Ovary (tissue), 9 donors: ENCODE data around the gene SRGAP3. TPM values are rescaled to one million over a fixed set of nuclear protein-coding genes. Genes with fewer than 3 reads are reported as not detected.

Source experiments
- DNase-seq, 5 donors: peaks; one replicate each; pipeline ENCODE4 v3.0.0-alpha.2; 2019 to 2020
- H3K27ac ChIP-seq, 2 donors: fragments of 200-600 bp; one replicate each; pipeline versions ENCODE4 v1.5.1 to v1.8.0; 2019 to 2022
- H3K27me3 ChIP-seq: fragments of 200-600 bp; one replicate; pipeline ENCODE4 v1.8.0; 2022
- H3K36me3 ChIP-seq: fragments of 200-600 bp; sonication (generic); one replicate; pipeline ENCODE4 v1.5.1; 2019
- H3K4me1 ChIP-seq: one replicate; pipeline ENCODE4 v1.8.1; 2013; ENCODE audit warnings: mild to moderate bottlenecking, moderate library complexity; ENCODE audit not compliant: insufficient read depth
- H3K4me3 ChIP-seq: fragments of 200-600 bp; sonication (generic); one replicate; pipeline ENCODE4 v1.5.1; 2017
- H3K9me3 ChIP-seq, 2 donors: fragments of 200-600 bp in 1 of 2; sonication (generic) in 1 of 2; one replicate each; pipeline versions ENCODE4 v1.5.1 to v1.8.1; 2013 to 2019; ENCODE audit warnings: mild to moderate bottlenecking in 1 of 2, moderate library complexity in 1 of 2
- EP300 ChIP-seq: sonication (generic); formaldehyde crosslinking; IDR thresholded peaks from one replicate; pipeline ENCODE4 v1.6.1; 2017; ENCODE audit warnings: antibody characterized with exemption
- POLR2A ChIP-seq: fragments of 450-650 bp; IDR thresholded peaks from one replicate; pipeline ENCODE4 v1.6.1; 2017; ENCODE audit warnings: antibody characterized with exemption, mild to moderate bottlenecking, moderate library complexity
- WGBS, 3 donors: extraction: QIAGEN DNeasy Blood & Tissue Kit in 1 of 3; methylation state at CpG; one replicate each; pipeline versions ENCODE4 v1.1.5 to v1.1.7; 2013 to 2017; 5-methylcytosine and 5-hydroxymethylcytosine counted together
- intact Hi-C, 4 donors: fragments of 100-400 bp; cut with DNase I; formaldehyde crosslinking; loops; one replicate each; pipeline versions ENCODE4 v1.11.0 to v1.15.1; 2022 to 2023
- polyA plus RNA-seq, 2 donors: library from polyadenylated mRNA; stranded (reverse); fragments of 200-250 nt in 1 of 2; fragments of 350-450 nt in 1 of 2; fragmentation: Illumina TruSeq in 1 of 2; extraction: RNeasy Lipid Tissue Mini Kit (QIAGEN cat#74804) in 1 of 2; gene quantifications; one replicate each; pipeline ENCODE4 v1.2.3, GENCODE V29; 2013 to 2014
- total RNA-seq, 7 donors: library from RNA; depleted of rRNA in 2 of 7; stranded (reverse); fragments of >200 nt in 2 of 7; fragmentation: NEBNext Ultra II Directional in 3 of 7; extraction: Animal tissue kit (Norgen Biotek cat#: 25700) in 3 of 7; gene quantifications; one replicate each; pipeline versions ENCODE4 v1.1.0 to v1.2.4, GENCODE V29; 2016 to 2023
- TF ChIP-seq, protein P1 (sequence below), 3 donors: fragments of 450-650 bp in 2 of 3; fragments of 200-600 bp in 1 of 3; IDR thresholded peaks; one replicate each; pipeline versions ENCODE4 v1.5.1 to v1.8.0; 2016 to 2022; ENCODE audit warnings: antibody characterized with exemption in 3 of 3, mild to moderate bottlenecking in 1 of 3
- donor health status: DM: no; HTN: no; CAD: no; lungs with moderate emphysema.
- donor health status: DM: no; HTN: no; CAD: no.
- donor health status: Bipolar disorder and iron deficiency.
- donor health status: DM: yes; HTN: yes; CAD: no.
- donor health status: DM: no; HTN: no; CAD: no.
- donor health status: DM: yes; HTN: yes; CAD: no.

SRGAP3 gene
- total and polyA plus RNA-seq, 9 donors: 2.1 to 36.8 (median 13.1) TPM

- no peaks in the 10 kb centered on the region for H3K4me1 ChIP-seq
- no peaks in the 10 kb centered on the region for H3K27me3 ChIP-seq
- H3K4me3 ChIP-seq: no peak overlapping the region
- no peaks in the 10 kb centered on the region for H3K9me3 ChIP-seq
- no peaks in the 10 kb centered on the region for H3K36me3 ChIP-seq
- no peak for DNase-seq
- intact Hi-C loops: no loop called here
- 67 to 88% (median 82%) methylated on average over 5 of the region's 5 CpGs for WGBS, 3 donors
- no peak overlapping the region for H3K27ac ChIP-seq
- TF ChIP-seq, protein P1, sequence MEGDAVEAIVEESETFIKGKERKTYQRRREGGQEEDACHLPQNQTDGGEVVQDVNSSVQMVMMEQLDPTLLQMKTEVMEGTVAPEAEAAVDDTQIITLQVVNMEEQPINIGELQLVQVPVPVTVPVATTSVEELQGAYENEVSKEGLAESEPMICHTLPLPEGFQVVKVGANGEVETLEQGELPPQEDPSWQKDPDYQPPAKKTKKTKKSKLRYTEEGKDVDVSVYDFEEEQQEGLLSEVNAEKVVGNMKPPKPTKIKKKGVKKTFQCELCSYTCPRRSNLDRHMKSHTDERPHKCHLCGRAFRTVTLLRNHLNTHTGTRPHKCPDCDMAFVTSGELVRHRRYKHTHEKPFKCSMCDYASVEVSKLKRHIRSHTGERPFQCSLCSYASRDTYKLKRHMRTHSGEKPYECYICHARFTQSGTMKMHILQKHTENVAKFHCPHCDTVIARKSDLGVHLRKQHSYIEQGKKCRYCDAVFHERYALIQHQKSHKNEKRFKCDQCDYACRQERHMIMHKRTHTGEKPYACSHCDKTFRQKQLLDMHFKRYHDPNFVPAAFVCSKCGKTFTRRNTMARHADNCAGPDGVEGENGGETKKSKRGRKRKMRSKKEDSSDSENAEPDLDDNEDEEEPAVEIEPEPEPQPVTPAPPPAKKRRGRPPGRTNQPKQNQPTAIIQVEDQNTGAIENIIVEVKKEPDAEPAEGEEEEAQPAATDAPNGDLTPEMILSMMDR (IDR thresholded peaks at IDR 0.05): no peak
- TF ChIP-seq EP300: no peak
- no peak for TF ChIP-seq POLR2A
Observed at GRCh38 chr3:9201266-9201665, 48.2 kb downstream of the SRGAP3 start.

DNA sequence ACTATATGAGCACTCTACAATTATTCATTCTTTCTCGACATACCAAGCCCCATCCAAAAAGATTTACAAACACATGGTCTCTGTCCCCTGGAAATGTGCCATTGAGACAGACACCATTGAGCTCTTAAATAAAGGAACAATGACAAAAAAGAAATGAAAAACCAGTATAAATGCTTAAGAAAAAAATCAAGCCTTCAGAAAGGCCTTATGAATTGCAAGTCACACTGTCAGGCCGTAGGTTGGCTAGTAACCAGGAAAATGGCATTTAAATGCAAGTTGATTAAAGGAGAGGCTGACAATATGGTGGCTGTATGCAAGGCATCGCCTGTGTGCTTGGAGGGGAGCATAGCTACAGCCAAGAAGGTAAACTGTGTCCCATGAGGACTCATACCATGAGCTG lies 49.7 kb downstream of the SRGAP3 start:
- no peaks in the 10 kb centered on the region for H3K27me3 ChIP-seq
- no peak for DNase-seq
- no peaks in the 10 kb centered on the region for H3K4me1 ChIP-seq
- no peak overlapping the region for H3K27ac ChIP-seq
- intact Hi-C loops: no loop called here
- no peak overlapping the region for H3K4me3 ChIP-seq
- no peaks in the 10 kb centered on the region for H3K36me3 ChIP-seq
- TF ChIP-seq, protein P1 (IDR thresholded peaks at IDR 0.05): no peak
- TF ChIP-seq POLR2A (no peak), EP300 (no peak)
- H3K9me3 ChIP-seq: no peaks in the 10 kb centered on the region
- 85 to 93% (median 87%) methylated on average over 3 of the region's 3 CpGs for WGBS, 3 donors

DNA sequence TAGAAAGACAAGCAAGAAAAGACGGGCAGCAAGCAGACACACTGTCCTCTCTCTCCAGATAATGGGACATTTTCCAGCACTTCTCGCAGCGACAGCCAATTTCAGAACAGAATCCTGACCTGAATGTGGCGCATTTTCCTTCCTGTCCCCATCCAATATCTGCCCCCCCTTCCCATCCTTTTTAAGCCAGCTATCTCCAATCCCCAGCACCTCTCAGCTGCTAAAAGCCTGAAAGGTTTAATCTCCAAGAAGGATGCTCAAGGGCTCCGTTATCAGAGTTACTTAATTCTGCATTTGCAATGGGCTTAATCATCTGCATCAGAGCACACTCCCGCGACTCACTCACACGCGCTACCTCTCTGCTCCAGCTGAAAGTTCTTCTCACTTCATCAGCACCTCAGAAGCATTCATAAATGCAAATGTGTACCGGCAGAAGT lies 50.5 kb downstream of the SRGAP3 start:
- DNase-seq: no peak
- Histone ChIP-seq H3K36me3 (no peaks in the 10 kb centered on the region), H3K27ac (no peak overlapping the region), H3K4me3 (no peak overlapping the region), H3K4me1 (no peaks in the 10 kb centered on the region), H3K27me3 (no peaks in the 10 kb centered on the region), H3K9me3 (no peaks in the 10 kb centered on the region)
- intact Hi-C loops: no loop called here
- TF ChIP-seq, protein P1 (IDR thresholded peaks at IDR 0.05): no peak
- no peak for TF ChIP-seq POLR2A
- no peak for TF ChIP-seq EP300
- 88 to 92% (median 88%) methylated on average over 10 of the region's 10 CpGs for WGBS, 3 donors

DNA sequence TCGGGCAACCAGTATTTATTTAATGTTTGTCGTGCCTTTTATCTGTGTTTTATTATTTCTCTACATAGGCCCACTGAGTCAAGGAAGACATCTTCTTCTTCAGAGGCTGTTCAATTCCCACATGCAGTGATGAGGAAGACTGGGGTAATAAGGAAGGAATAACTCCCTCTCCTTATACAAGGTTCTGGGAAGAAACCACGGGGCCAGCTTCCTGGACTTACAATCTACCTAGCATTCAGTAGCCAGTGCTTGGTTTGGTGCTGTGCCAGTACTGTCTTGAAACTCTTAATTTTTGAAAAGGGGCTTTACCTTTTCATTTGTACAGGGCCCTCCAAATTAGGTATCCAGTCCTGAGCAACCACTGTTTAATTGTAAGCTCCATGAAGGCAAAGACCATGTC lies 51.2 kb downstream of the SRGAP3 start:
- no peak overlapping the region for H3K27ac ChIP-seq
- no peaks in the 10 kb centered on the region for H3K27me3 ChIP-seq
- no peaks in the 10 kb centered on the region for H3K36me3 ChIP-seq
- H3K4me1 ChIP-seq: no peaks in the 10 kb centered on the region
- DNase-seq: no peak
- intact Hi-C loops: no loop called here
- H3K9me3 ChIP-seq: no peaks in the 10 kb centered on the region
- H3K4me3 ChIP-seq: no peak overlapping the region
- TF ChIP-seq POLR2A: no peak
- TF ChIP-seq, protein P1 (IDR thresholded peaks at IDR 0.05): no peak
- no peak for TF ChIP-seq EP300
- 62 to 84% (median 80%) methylated on average over 3 of the region's 3 CpGs for WGBS, 3 donors
